GM18499 (cell line): ENCODE results near the gene OPRM1.

Source experiments
- ATAC-seq: cut with Tn5 transposase; IDR thresholded peaks from one replicate; pipeline ENCODE4 v1.9.1; 2021; ENCODE audit warnings: moderate number of reproducible peaks; ENCODE audit not compliant: insufficient read depth, unreplicated experiment

Gene OPRM1

GRCh38 chr6:154080461-154081189 is 41.6 kb downstream of the OPRM1 start:
- ATAC-seq: no peak

GRCh38 chr6:154086510-154086909 is 47.5 kb downstream of the OPRM1 start:
- no peak for ATAC-seq

GRCh38 chr6:154092326-154092962 is 53.4 kb downstream of the OPRM1 start:
- no peak for ATAC-seq

GRCh38 chr6:154093231-154094044 is 54.4 kb downstream of the OPRM1 start:
- no peak for ATAC-seq

- no peak for ATAC-seq
Observed at GRCh38 chr6:154095571-154095970, 56.5 kb downstream of the OPRM1 start.

- no peak for ATAC-seq
Observed at GRCh38 chr6:154096316-154096715, 57.3 kb downstream of the OPRM1 start.

- ATAC-seq: no peak
Observed at GRCh38 chr6:154096834-154097233, 57.8 kb downstream of the OPRM1 start.

- no peak for ATAC-seq
Observed at GRCh38 chr6:154099211-154099610, 60.2 kb downstream of the OPRM1 start.

GRCh38 chr6:154106251-154106650 is 67.2 kb downstream of the OPRM1 start:
- ATAC-seq: no peak

- ATAC-seq: no peak
Observed at GRCh38 chr6:154111025-154111424, 72.0 kb downstream of the OPRM1 start.

GRCh38 chr6:154112181-154112809 is 73.3 kb downstream of the OPRM1 start:
- no peak for ATAC-seq

GRCh38 chr6:154113392-154113791 is 74.4 kb downstream of the OPRM1 start:
- ATAC-seq: no peak

- ATAC-seq: no peak
Observed at GRCh38 chr6:154117485-154117884, 78.4 kb downstream of the OPRM1 start.

GRCh38 chr6:154122195-154122925 is 83.3 kb downstream of the OPRM1 start:
- no peak for ATAC-seq

GRCh38 chr6:154123155-154123956 is 84.3 kb downstream of the OPRM1 start:
- no peak for ATAC-seq

GRCh38 chr6:154125421-154125820 is 86.4 kb downstream of the OPRM1 start:
- ATAC-seq: no peak

- no peak for ATAC-seq
Observed at GRCh38 chr6:154127657-154128056, 88.6 kb downstream of the OPRM1 start.

GRCh38 chr6:154134471-154135147 is 95.6 kb downstream of the OPRM1 start:
- no peak for ATAC-seq

- ATAC-seq: no peak
Observed at GRCh38 chr6:154138793-154139192, 99.8 kb downstream of the OPRM1 start.
